Stimulated activated CD4-positive, alpha-beta T cell treated with anti-CD3 and anti-CD28 coated beads, Interleukin-12 subunit alpha, Interleukin-12 subunit beta, amount 100 ng/mL, for 24 hours (primary cell): ENCODE measurements around the gene CPEB2.

Source experiments
- DNase-seq, 2 experiments: peaks; one replicate each; pipeline ENCODE4 v3.0.0-alpha.2; 2020; ENCODE audit warnings: low read depth in 2 of 2

CPEB2 gene

DNA sequence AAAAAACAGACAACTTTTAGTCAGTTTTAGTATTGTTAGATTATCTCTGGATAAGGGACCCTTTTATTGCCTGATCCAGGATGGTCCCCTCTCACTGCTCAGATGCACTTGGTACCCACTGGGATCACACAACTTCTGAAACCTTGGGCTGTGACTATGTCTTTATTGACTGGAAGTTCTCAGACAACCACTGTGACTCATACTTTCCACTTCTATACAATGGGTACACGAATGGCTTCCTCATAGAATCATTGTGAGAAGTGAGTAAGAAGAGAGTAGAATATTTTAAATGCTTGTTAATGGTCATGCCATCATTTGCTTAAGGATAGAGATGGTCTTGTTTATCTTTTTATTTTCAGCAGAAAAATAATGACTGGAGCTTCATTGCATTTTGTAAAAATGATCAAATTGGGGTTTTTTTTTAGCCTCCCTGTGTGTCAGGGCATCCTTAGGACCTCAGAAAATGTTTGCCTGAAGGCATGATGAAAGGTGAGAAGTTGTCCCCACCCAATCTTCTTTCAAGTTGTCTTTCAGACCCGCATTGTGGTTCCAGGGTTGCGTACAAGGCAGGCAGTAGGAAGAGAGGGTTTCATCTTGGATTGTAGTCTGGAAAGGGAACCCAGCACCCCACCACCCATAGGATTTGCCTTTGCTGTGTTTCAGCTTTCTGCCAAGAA is 115.1 kb downstream of the CPEB2 start:
- no peak for DNase-seq

DNA sequence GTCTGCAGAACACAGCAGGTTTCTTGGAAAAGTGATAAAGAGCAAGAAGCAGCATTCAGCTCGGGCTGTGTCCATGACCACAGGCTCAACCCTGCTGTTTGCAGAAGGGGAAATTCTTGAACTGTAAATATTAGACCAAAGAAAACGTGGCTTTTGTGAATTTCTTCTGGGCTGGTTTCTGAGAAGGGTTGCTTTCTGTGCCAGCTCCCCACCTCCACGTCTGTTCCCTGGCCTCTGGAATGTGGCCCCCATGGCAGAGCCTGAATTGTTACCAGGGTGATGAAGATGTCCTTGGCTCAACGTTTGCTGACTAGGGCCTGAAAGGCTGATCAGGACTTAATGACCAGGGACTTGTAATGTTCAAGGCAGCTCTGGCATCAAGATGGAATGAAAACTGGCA is 116.0 kb downstream of the CPEB2 start:
- no peak for DNase-seq
